Kidney (tissue), 14 donors: ENCODE data around the gene KNDC1. TPM values are rescaled to one million over a fixed set of nuclear protein-coding genes. Genes with fewer than 3 reads are reported as not detected.

Source experiments
- DNase-seq, 5 donors: peaks; one replicate each; pipeline ENCODE4 v3.0.0-alpha.2; 2013 to 2020
- FAIRE-seq: peaks from 2 replicates; lab custom pipeline; 2012; peaks lifted over from hg19 to GRCh38; lab: Jason Lieb, UNC
- H3K27ac ChIP-seq, 2 donors: one replicate each; pipeline ENCODE4 v1.7.0; 2013; ENCODE audit warnings: low read depth in 2 of 2, low read length in 2 of 2, inconsistent platforms in 1 of 2
- H3K27me3 ChIP-seq: one replicate; pipeline ENCODE4 v1.7.1; 2013; ENCODE audit warnings: low read length, inconsistent platforms; ENCODE audit not compliant: control insufficient read depth, insufficient read depth
- H3K36me3 ChIP-seq, 3 donors: one replicate each; pipeline versions ENCODE4 v1.7.0 to v1.7.1; 2013; ENCODE audit warnings: low read length in 3 of 3, control low read depth in 1 of 3, inconsistent platforms in 1 of 3; ENCODE audit not compliant: insufficient read depth in 3 of 3, control insufficient read depth in 2 of 3
- H3K4me1 ChIP-seq, 3 donors: one replicate each; pipeline versions ENCODE4 v1.7.0 to v1.7.1; 2013; ENCODE audit warnings: low read length in 3 of 3, inconsistent platforms in 1 of 3, low read depth in 1 of 3; ENCODE audit not compliant: control insufficient read depth in 2 of 3, insufficient read depth in 2 of 3
- H3K4me3 ChIP-seq, 3 donors: one replicate each; pipeline versions ENCODE4 v1.7.0 to v1.8.1; 2013; ENCODE audit warnings: low read length in 3 of 3, control low read depth in 1 of 3, inconsistent platforms in 1 of 3
- H3K9ac ChIP-seq, 3 donors: one replicate each; pipeline versions ENCODE4 v1.7.0 to v1.7.1; 2013; ENCODE audit warnings: low read length in 3 of 3, control low read depth in 1 of 3, inconsistent platforms in 1 of 3
- H3K9me3 ChIP-seq, 3 donors: one replicate each; pipeline versions ENCODE4 v1.7.0 to v1.7.1; 2013; ENCODE audit warnings: low read length in 3 of 3, control low read depth in 1 of 3, inconsistent platforms in 1 of 3; ENCODE audit not compliant: control insufficient read depth in 2 of 3, insufficient read depth in 1 of 3
- CTCF ChIP-seq: IDR thresholded peaks from 3 replicates; pipeline ENCODE4 v1.5.1; 2012; ENCODE audit warnings: mild to moderate bottlenecking, moderate library complexity, borderline replicate concordance; ENCODE audit not compliant: insufficient read depth; ENCODE audit errors: extremely low read depth
- intact Hi-C: fragments of 100-400 bp; cut with DNase I; formaldehyde crosslinking; loops from one replicate; pipeline ENCODE4 v1.11.1; 2022
- microRNA-seq: library from miRNA; unstranded; fragments of <30 nt; microRNA quantifications from one replicate; pipeline ENCODE4 v1.2.0, GENCODE V29; 2020
- polyA plus RNA-seq: library from polyadenylated mRNA; stranded (reverse); fragments of 350-450 nt; fragmentation: Illumina TruSeq; extraction: RNeasy Lipid Tissue Mini Kit (QIAGEN cat#74804); gene quantifications from one replicate; pipeline ENCODE4 v1.2.3, GENCODE V29; 2014; ENCODE audit warnings: low read depth, low replicate concordance; ENCODE audit not compliant: insufficient read depth
- total RNA-seq: library from RNA; stranded (reverse); fragmentation: NEBNext Ultra II Directional; extraction: Animal tissue kit (Norgen Biotek cat#: 25700); gene quantifications from one replicate; pipeline ENCODE4 v1.2.1, GENCODE V29; 2021
- donor health status: control.
- donor health status: control.
- donor health status: control.
- donor health status: control.
- donor health status: control.
- donor health status: DM: yes; HTN: yes; CAD: no.
- donor health status: Normal renal cell carcinoma (clear cell type).

The KNDC1 gene
- total and polyA plus RNA-seq, 2 donors from 2014 or later, result 0.43 to 8.7 TPM

GRCh38 chr10:133273534-133274143 lies 113.6 kb downstream of the KNDC1 start:
- H3K36me3 ChIP-seq, result no peaks in the 10 kb centered on the region
- H3K27ac ChIP-seq, result no peak overlapping the region
- no peaks in the 10 kb centered on the region for H3K27me3 ChIP-seq
- DNase-seq (peak in 2 of 5 donors; percentile 45 to 75), FAIRE-seq (no peak)
- H3K4me1 ChIP-seq, result no peaks in the 10 kb centered on the region
- no peak overlapping the region for H3K9ac ChIP-seq
- no peak for TF ChIP-seq CTCF
- H3K9me3 ChIP-seq, result no peaks in the 10 kb centered on the region
- intact Hi-C loops, result no loop called here
- no peak overlapping the region for H3K4me3 ChIP-seq

- no peak overlapping the region for H3K4me3 ChIP-seq
- DNase-seq, result peak in 4 of 5 donors; percentile 3 to 79 (median 39)
Observed at GRCh38 chr10:133274751-133275683, 115.0 kb downstream of the KNDC1 start.

GRCh38 chr10:133275684-133276092 lies 115.7 kb downstream of the KNDC1 start:
- no peak overlapping the region for H3K27ac ChIP-seq
- H3K9me3 ChIP-seq, result no peaks in the 10 kb centered on the region
- TF ChIP-seq CTCF, result no peak
- H3K9ac ChIP-seq, result no peak overlapping the region
- DNase-seq, result peak in 4 of 5 donors; percentile 4 to 71 (median 36)
- intact Hi-C loops, result no loop called here
- no peak overlapping the region for H3K4me3 ChIP-seq
- H3K27me3 ChIP-seq, result no peaks in the 10 kb centered on the region
- peaks cover 0 to 8% (median 3%) of the 10 kb centered on the region in 3 donors for H3K36me3 ChIP-seq
- no peaks in the 10 kb centered on the region for H3K4me1 ChIP-seq
- FAIRE-seq, result no peak

More at GRCh38 chr10:133274751-133275683, 115.0 kb downstream of the KNDC1 start:
- TF ChIP-seq CTCF, result no peak
- no peak for FAIRE-seq
- intact Hi-C loops, result no loop called here
- Histone ChIP-seq H3K36me3 (peaks cover 0 to 3% (median 3%) of the 10 kb centered on the region in 3 donors), H3K27me3 (no peaks in the 10 kb centered on the region), H3K27ac (no peak overlapping the region), H3K9me3 (no peaks in the 10 kb centered on the region), H3K4me1 (no peaks in the 10 kb centered on the region), H3K9ac (no peak overlapping the region)

Small RNA genes within 50 kb of the gene (microRNA-seq; reads per million reads assigned to microRNA genes)
- 6.4 reads per million, percentile 13 among the genes with 10 or more reads in this experiment for gene MIR202

Other genes with a start within 250 kb of the KNDC1 start
- 8.3 TPM for gene CFAP46, start 217.6 kb upstream of the KNDC1 start, total RNA-seq
- gene CFAP46, start 217.6 kb upstream of the KNDC1 start, polyA plus RNA-seq, result 3.8 TPM
- gene ADGRA1, start 72.3 kb upstream of the KNDC1 start, total RNA-seq, result 0.91 TPM
- gene ADGRA1, start 72.3 kb upstream of the KNDC1 start, polyA plus RNA-seq, result 1.1 TPM
- not detected for gene UTF1, start 70.0 kb downstream of the KNDC1 start, total RNA-seq
- not detected for gene UTF1, start 70.0 kb downstream of the KNDC1 start, polyA plus RNA-seq
- gene VENTX, start 77.6 kb downstream of the KNDC1 start, total RNA-seq, result 3.3 TPM
- gene VENTX, start 77.6 kb downstream of the KNDC1 start, polyA plus RNA-seq, result 0.39 TPM
- gene ADAM8, start 116.6 kb downstream of the KNDC1 start, total RNA-seq, result 16.6 TPM
- gene ADAM8, start 116.6 kb downstream of the KNDC1 start, polyA plus RNA-seq, result 3.4 TPM
- gene TUBGCP2, start 148.7 kb downstream of the KNDC1 start, total RNA-seq, result 61.4 TPM
- gene TUBGCP2, start 148.7 kb downstream of the KNDC1 start, polyA plus RNA-seq, result 93.3 TPM
- 35.6 TPM for gene ZNF511, start 148.7 kb downstream of the KNDC1 start, total RNA-seq
- gene ZNF511, start 148.7 kb downstream of the KNDC1 start, polyA plus RNA-seq, result 50.7 TPM
- 0.41 TPM for gene CALY, start 176.7 kb downstream of the KNDC1 start, total RNA-seq
- 0.54 TPM for gene CALY, start 176.7 kb downstream of the KNDC1 start, polyA plus RNA-seq
- 1.9 TPM for gene PRAP1, start 187.2 kb downstream of the KNDC1 start, total RNA-seq
- 557 TPM for gene PRAP1, start 187.2 kb downstream of the KNDC1 start, polyA plus RNA-seq
- gene FUOM, start 197.8 kb downstream of the KNDC1 start, total RNA-seq, result 17.5 TPM
- 118 TPM for gene FUOM, start 197.8 kb downstream of the KNDC1 start, polyA plus RNA-seq
- 85.6 TPM for gene ECHS1, start 213.1 kb downstream of the KNDC1 start, total RNA-seq
- gene ECHS1, start 213.1 kb downstream of the KNDC1 start, polyA plus RNA-seq, result 599 TPM
- 7.0 TPM for gene PAOX, start 219.0 kb downstream of the KNDC1 start, total RNA-seq
- gene PAOX, start 219.0 kb downstream of the KNDC1 start, polyA plus RNA-seq, result 14.4 TPM
- gene MTG1, start 233.9 kb downstream of the KNDC1 start, total RNA-seq, result 51.1 TPM
- 68.5 TPM for gene MTG1, start 233.9 kb downstream of the KNDC1 start, polyA plus RNA-seq